Calu3 (cell line): ENCODE measurements around the gene SLC30A10. TPM values are rescaled to one million over a fixed set of nuclear protein-coding genes. Genes with fewer than 3 reads are reported as not detected.

Experiments used
- BruUV-seq: library from RNA; stranded (reverse); fragments of 400-500 nt; replicated peaks from 2 replicates; lab custom pipeline; 2021; lab: Mats Ljungman, UMichigan
- CTCF ChIA-PET: fragments of 300-600 bp; sonication (Branson Sonifier 250); formaldehyde crosslinking; loops from one replicate; lab custom pipeline; 2022; ENCODE audit warnings: antibody characterized with exemption; lab: Charles Lee
- DNase-seq: peaks from one replicate; pipeline ENCODE4 v3.0.0; 2022
- H3K27ac Mint-ChIP-seq: one replicate; pipeline ENCODE4 v1.8.0; 2022; ENCODE audit warnings: mixed read lengths; ENCODE audit not compliant: unreplicated experiment
- H3K27me3 Mint-ChIP-seq: one replicate; pipeline ENCODE4 v1.8.0; 2022; ENCODE audit warnings: mixed read lengths; ENCODE audit not compliant: unreplicated experiment
- H3K36me3 Mint-ChIP-seq: one replicate; pipeline ENCODE4 v1.8.0; 2022; ENCODE audit warnings: mild to moderate bottlenecking, moderate library complexity, mixed read lengths; ENCODE audit not compliant: insufficient read depth, unreplicated experiment
- H3K4me1 Mint-ChIP-seq: one replicate; pipeline ENCODE4 v1.8.0; 2022; ENCODE audit warnings: mild to moderate bottlenecking, low read depth, mixed read lengths; ENCODE audit not compliant: unreplicated experiment
- H3K4me3 Mint-ChIP-seq: one replicate; pipeline ENCODE4 v1.8.0; 2022; ENCODE audit warnings: mild to moderate bottlenecking, low read depth, moderate library complexity, mixed read lengths; ENCODE audit not compliant: unreplicated experiment
- H3K9me3 Mint-ChIP-seq: one replicate; pipeline ENCODE4 v1.8.0; 2022; ENCODE audit warnings: low read depth, mixed read lengths; ENCODE audit not compliant: unreplicated experiment
- CTCF ChIP-seq: fragments of 200-600 bp; IDR thresholded peaks from one replicate; pipeline ENCODE4 v1.8.0; 2022; ENCODE audit warnings: antibody characterized with exemption; ENCODE audit not compliant: unreplicated experiment
- intact Hi-C: fragments of 100-400 bp; cut with micrococcal nuclease; formaldehyde crosslinking; loops from one replicate; pipeline ENCODE4 v1.10.0; 2022; ENCODE audit not compliant: unreplicated experiment
- total RNA-seq: library from RNA; stranded (reverse); gene quantifications from 2 replicates; pipeline ENCODE4 v1.2.3, GENCODE V29; 2022

The SLC30A10 gene
- total RNA-seq, 1 experiment from 2014 or later = not detected

DNA sequence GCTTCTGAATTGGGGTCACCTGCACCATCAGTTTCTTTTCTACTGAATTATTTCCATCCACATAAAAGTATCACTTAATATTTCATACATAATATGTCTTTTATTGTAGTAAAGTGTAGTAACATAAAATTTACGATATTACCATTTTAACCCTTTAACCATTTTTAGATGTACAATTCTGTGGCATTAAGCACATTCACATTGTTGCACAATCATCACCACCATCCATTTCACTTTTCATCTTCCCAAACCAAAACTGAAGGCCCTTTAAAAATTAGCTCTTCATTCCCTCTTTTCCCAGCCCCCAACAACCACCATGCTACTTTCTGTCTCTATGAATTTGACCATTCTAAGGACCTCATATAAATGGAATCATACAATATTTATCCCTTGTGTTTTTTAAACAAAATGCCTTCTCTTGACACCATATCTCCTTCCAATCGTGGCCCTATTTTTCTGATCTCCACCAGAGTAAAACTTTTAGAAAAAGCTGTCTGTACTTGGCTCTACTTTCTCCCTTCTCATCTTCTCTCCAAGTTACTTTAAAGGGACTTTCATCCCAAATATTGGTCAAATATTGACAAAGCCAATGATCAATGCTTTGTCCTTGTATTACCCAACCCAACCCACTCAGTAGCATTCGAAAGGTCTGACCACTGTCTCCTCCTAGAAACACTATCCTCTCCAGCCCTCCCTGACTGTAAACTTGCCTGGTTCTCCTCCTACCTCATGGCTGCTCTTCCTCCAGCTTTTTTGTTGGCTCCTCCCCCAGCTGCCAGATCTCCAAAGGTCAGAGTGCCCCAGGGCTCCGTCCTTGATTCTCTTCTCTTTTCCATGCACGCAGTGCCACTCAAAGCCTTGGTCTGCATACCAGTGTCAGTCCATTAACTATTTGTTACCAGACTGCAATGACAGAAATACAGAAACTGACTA lies 44.7 kb downstream of the SLC30A10 start:
- Mint-ChIP-seq H3K9me3 (no peaks in the 10 kb centered on the region), H3K27ac (no peak overlapping the region), H3K36me3 (no peaks in the 10 kb centered on the region), H3K27me3 (peaks cover 38% of the 10 kb centered on the region), H3K4me3 (no peak overlapping the region), H3K4me1 (no peaks in the 10 kb centered on the region)
- CTCF ChIA-PET = no interaction called here
- intact Hi-C loops = no loop called here
- no TSS peak for BruUV-seq
- no peak for TF ChIP-seq CTCF
- DNase-seq = no peak

DNA sequence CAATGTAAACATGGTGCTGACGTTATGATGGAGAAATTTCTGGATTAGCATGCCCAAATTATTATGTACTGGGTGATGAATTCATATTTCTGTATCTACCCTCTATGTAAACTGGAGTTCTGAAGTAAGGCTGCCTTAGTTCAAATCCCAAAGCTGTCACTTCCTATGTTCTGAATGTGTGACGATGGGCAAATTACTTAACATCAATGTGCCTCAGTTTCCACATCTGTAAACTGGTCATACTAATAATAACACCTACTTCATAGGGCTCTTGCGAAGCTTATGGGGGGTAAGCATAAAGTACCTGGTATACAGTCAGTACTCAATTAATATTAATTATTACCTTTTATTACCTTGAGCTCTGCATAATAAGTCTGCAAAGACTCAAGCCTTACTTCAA lies 45.6 kb downstream of the SLC30A10 start:
- H3K4me3 Mint-ChIP-seq = no peak overlapping the region
- no peaks in the 10 kb centered on the region for H3K4me1 Mint-ChIP-seq
- intact Hi-C loops = no loop called here
- no peak overlapping the region for H3K27ac Mint-ChIP-seq
- H3K9me3 Mint-ChIP-seq = no peaks in the 10 kb centered on the region
- no peaks in the 10 kb centered on the region for H3K36me3 Mint-ChIP-seq
- no peak for DNase-seq
- no TSS peak for BruUV-seq
- TF ChIP-seq CTCF = no peak
- H3K27me3 Mint-ChIP-seq = peaks cover 28% of the 10 kb centered on the region
- CTCF ChIA-PET = no interaction called here

DNA sequence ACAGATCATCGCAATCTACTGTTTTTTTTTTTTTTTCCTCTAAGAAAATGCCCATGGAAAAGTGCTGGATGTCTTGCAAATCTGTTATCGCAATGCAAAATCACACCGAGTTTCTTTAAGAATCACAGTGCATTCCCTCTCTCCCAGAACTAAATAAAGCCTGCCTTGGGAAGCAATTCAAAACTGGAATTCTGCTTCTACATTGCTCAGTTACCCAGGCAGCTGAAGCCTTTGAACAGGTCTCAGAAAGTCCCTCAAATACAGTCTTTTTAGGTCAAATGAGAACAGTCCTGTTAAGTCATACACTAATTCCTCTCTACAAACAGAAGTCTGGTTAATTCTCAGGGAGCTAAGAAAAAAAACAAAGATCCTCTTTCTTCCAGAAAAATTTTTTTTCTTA lies 46.3 kb downstream of the SLC30A10 start:
- H3K4me1 Mint-ChIP-seq = no peaks in the 10 kb centered on the region
- no peaks in the 10 kb centered on the region for H3K36me3 Mint-ChIP-seq
- no peak overlapping the region for H3K4me3 Mint-ChIP-seq
- TF ChIP-seq CTCF = no peak
- no peaks in the 10 kb centered on the region for H3K9me3 Mint-ChIP-seq
- peaks cover 22% of the 10 kb centered on the region for H3K27me3 Mint-ChIP-seq
- H3K27ac Mint-ChIP-seq = no peak overlapping the region
- DNase-seq = no peak
- no TSS peak for BruUV-seq
- CTCF ChIA-PET = no interaction called here
- intact Hi-C loops = no loop called here

DNA sequence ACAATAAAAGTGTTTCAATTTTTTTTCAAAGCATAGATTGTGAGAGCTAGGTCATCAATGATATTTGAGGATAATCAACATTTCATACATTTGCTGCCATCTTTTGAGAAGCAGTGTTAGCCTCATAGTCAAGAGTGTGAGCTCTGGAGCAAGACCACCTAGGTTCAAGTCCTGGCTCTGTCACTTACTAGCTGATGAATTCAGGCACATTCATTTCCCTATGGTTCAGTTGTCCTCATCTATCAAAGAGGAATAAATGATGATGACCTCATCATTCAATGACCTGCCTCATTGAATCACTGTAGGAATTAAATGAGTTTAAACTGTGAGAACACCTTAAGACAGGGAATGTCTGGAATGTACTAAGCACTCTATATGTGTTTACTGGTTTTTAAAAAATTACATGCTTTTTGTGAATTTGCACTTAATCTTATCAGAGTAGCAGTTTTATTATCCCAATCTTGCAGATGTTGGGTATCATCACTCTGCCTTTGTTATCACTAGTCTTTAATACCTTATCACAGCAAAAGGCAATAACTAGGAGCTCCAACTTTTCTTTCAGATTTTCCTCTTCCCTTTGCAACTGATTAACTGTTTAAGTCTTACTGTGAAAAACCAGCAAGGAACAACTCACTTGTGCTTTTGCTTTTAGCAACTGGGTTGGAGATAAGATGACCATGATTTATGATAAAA lies 47.4 kb downstream of the SLC30A10 start:
- intact Hi-C loops = no loop called here
- H3K4me3 Mint-ChIP-seq = no peak overlapping the region
- CTCF ChIA-PET = interaction anchor here (0.6 kb wide), 1 partner anchor 113 kb away, joined by 6 read pairs; no protein-coding TSS in a partner anchor
- no peaks in the 10 kb centered on the region for H3K36me3 Mint-ChIP-seq
- BruUV-seq = no TSS peak
- H3K27ac Mint-ChIP-seq = no peak overlapping the region
- H3K27me3 Mint-ChIP-seq = peaks cover 10% of the 10 kb centered on the region
- no peaks in the 10 kb centered on the region for H3K9me3 Mint-ChIP-seq
- DNase-seq = no peak
- no peak for TF ChIP-seq CTCF
- H3K4me1 Mint-ChIP-seq = no peaks in the 10 kb centered on the region
